Fibroblast of gingiva (primary cell): Measurements from ENCODE around the gene LIFR.
A peak's percentile ranks its signal among the peaks of the same experiment; 100 is the strongest.

Source experiments
- DNase-seq: peaks from one replicate; pipeline ENCODE4 v3.0.0-alpha.2; 2011; ENCODE audit warnings: low read depth

LIFR gene

DNA sequence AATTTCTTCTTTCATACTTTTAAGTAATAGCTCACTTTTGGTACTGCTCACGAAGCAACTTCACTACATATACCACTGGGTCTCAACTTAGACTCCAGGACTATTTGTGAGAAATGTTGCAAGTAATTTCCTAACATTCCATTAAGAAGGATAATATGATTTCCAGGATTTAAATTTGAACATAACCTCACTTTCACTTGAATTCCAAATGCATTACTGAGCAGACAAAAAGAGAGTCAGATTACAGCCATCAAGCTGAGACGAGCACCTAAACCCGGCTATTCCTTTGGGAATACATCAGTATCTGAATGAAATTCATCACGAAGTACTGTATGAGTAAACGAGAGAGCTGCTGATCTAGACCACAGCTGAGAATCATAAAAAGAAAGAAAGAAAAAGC, 47.3 kb downstream of the LIFR start:
- peak; percentile 39 for DNase-seq

DNA sequence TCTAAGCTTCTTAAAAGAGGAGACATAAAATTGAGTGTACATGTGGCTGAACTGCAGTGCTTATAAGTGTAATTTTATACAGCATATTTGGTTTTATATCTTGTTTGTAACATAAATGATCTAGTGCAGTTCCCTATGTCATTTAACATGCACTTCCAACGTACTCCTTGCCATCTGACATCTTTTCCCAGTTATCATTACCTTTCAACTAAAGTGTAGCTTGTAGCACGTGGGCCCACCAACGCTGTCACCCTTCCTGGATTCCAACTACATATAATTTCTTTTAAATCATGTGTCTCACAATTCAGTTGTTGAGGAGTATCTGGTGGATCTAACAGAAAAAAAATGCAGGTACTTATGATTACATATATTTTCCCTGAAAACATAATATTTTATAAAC, 50.1 kb downstream of the LIFR start:
- no peak for DNase-seq

DNA sequence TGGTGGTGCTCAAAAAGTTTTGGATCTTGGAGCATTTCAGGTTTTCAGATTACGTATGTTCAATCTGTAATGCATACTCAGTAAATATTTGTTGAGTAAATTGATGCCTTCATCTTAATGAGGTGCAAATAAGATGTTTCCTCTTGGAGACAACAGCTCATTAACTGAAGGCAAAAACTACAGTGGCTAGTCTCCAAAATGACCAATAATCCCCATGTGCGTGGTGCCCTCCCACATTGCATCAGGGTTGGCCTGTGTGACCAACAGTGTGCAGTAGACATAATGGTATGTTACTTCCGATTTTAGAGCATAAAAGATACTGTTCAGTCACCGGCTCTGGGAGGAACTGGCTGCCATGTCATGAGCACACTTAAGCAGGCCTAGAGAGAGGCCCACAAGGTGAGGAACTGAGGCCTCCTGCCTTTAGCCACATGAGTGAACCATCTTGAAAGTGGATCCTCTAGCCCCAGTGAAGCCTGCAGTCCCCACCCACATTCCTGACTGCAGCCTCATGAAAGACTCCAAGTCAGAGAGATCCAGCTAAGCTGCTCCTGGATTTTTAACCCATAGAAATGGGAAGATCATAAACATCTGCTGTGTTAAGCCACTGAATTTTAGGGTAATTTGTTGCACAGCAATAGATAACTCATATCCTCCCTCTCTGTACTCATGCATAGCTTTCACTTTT, 55.7 kb downstream of the LIFR start:
- DNase-seq, result peak; percentile 19

DNA sequence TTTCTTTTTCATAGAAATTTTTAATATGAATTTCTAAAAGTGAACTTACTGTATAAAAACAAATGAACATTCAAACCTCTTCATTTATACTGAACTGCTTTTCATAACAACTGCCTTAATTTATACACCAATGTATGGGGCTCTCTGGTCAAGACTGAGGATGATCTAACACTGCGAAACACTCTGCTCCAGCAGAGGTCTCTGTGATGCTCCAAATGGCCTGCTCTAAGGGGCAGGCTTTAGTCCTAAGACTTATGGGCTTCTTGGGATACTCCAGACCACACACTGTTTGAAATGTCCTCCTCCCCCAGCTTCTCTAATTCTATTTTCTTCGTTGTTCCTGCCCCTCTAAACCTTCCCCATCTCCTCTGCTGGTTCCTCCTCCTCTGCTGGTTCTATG, 58.5 kb downstream of the LIFR start:
- DNase-seq, result peak; percentile 11

DNA sequence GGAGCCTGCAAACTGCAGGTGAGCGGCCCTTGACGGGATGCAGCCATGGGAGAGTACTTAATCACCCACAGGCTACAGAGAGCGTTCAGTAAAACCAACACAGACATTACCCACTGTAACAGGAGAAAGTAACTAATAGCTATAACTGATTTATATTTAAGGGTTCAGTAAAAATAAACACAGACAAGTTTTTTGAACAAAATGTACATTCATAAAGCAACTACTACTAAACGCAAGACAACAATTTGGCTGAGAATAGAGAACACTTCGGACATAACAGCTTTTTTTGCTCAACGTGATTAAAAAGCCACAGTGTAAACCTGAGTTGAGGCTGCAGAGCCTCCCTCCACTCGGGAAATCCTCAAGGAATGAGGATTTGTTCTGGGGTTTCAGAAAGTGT, 61.7 kb downstream of the LIFR start:
- DNase-seq, result no peak

DNA sequence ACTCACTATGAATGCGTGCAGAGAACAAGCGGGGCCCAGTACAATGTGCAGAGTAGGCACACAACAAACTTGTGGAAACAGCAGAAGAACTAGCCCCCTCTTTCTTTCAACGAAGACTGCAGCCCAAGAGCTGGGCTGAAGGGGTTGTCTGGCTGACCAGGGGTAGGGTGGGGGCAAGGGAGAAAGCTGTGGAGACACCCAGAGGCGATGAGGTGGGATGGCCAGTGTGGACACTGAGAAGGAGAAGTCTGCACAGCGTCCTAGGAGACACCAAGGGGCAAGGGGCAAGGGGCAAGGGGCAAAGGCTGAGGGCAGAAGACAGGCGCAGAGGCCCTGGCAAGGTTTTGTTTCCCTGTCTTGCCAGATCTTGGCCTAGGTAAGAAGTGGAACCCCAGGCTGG, 62.3 kb downstream of the LIFR start:
- DNase-seq, result no peak

DNA sequence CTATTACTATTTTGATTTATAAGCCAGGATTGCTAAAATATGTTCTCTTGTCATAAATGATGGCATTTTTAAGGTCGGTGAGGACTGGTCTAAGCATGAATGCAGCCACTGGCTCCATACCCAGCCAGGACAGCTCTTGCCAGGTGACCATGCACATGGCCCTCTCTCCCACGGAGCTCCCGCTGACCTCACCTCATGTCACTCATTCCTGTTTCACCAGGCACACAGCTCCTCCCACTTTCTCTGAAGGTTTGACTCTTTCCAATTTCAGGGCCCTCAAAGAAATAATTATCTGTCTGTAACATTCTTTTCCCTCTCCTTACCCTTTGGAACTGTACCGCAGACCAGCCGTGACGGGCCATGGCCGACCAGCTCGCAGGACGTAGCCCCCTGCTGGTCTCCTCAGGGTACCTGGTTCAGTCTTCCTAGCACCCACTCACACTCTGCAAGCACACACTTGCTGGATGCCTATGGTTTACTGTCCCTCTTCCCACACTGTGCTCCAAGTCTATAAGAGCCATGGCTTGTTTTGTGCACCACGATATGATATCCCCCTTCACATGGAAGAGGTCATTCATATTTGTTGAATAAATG, 72.5 kb downstream of the LIFR start:
- no peak for DNase-seq

DNA sequence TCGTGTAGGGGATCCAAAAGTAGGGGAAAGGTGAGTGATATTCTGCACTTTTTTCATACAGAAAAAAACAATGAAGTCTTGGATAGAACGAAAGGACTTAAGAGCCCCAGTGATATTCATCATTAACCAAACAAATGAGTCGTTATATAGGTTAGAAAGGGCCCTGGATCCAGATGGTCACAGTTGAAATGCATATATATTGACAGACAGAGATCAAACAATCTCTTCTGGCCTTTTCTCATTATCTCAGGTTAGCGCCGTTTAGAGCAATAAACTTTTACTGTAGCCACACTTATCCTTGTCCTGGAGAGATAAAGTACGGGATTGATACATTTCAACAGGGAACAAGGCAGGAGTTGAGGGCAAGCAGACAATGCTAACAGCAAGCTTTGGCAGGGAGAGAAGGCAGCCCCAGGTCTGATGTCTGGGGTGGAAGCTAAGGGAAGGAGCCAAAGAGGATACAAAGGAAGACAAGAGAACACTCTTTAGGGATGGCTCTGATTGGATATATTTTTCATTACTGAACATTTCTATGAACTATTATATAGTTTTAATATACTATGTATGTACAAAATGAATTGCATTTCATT, 77.0 kb downstream of the LIFR start:
- no peak for DNase-seq

DNA sequence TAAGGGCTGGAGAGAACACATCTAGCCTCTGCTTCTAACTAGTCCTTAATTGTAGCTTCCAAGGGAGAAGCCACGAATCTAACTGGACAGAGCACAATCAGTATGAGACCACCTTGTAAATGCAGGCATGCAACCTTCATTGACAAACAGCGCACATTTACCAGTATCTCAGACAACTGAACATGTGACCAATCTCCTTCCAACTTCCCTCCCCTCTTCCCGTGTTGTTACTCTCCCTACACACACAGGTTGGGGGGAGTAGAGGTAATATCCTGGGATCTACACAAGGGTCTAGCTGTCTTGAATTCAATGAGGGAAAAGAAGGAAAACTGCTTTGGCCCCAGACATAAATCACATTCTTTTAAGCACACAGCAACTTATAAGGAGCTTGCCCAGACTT, 77.6 kb downstream of the LIFR start:
- no peak for DNase-seq

DNA sequence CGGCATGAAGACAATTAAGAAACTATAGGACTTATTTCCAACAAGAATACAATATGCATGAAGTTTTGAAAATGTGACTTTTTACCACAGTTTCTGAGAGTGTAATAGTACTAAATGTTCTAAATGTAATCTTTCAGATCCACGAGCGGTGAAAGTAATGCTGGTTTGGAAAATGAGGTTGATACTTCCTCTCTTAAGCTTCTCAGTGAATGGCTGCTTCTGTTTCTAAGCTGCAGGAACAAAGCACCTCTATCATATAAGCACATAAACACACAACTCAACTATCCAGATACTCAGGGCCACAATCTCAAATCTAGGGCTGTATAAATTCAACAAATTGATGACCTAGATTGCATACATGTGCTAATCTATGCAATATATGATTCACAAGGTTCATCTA, 78.3 kb downstream of the LIFR start:
- no peak for DNase-seq

DNA sequence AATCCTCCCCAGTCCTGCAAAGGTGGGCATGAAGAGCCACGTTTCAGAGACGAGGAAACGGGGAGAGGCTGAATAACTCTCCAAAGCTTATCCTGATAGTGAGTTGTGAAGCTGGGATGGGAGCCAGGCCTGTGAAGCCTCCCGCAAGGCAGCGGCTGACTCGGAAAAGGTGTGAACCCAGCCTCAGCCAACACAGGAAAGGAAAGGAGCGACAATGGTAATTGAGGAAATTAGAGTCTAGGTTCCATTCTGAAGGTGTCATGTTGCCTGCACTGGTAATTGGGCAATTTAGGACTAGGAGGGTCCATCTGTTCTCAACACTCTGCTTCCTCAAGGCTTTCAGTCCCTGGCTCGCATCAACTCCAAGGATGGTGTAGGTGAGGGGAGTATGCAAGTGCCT, 83.4 kb downstream of the LIFR start:
- no peak for DNase-seq

DNA sequence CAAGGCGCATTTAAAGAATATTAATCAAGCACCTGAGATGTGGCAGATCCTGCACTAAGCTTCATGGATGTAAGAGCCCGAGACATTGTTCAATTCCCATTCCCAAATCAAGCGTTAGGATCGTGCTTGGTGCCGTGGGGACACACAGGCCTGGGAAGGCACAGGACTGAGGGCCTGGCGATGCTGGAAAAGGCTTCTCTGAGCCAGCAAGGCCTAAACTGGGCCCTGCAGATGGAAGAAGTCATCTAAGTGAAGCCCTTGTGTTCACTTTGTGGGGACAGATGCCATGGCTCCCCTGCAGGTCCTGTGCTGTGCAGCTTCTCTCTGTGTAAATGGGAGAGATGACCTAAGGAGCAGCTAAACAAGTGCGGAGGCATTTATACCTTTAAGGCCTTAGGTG, 83.9 kb downstream of the LIFR start:
- no peak for DNase-seq

DNA sequence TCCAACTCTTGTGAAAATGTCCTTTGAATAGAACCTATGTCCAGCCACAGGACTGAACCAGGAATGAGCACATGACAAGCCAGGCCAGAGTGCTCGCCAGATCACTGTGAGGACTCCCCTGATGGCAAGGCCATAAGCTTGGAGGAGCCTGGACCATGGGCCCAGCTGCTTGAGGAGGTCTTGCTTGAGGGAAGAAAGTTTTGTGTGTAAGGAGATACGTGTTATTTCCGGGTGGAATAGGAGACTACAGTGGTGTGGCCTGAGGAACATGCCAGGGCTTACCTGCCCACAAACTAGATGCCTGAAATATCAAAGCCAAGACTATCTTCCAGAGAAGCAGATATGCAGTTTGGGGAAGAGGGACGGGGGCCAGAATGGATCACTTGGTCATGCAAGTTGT, 84.7 kb downstream of the LIFR start:
- DNase-seq, result no peak

DNA sequence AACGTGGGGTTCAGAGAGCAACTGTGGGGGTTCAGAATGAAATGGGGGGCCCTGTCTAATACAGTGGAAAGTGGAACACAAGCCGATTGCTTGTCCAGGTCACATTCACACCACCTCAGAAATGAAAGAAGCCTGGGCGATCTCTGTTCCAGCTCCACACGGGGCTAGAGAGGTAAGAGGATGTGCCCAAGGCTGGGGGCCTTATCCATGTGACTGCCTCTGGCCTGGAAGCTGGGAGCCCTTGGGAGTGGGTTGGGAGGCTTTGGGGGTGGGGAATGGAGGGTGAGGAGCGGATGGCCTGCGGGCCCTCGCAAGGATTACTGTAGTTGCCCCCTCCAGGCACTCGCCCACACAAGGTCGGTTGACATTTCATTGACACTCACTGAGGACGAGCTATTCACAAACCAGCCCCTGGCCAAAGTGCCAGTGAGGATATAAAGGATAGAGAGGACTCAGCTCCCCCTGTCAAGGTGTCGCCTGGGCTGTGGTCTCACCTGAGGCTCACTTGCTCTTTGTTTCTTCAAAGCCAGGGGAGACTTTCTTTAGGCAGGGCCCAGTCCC, 86.7 kb downstream of the LIFR start:
- no peak for DNase-seq

DNA sequence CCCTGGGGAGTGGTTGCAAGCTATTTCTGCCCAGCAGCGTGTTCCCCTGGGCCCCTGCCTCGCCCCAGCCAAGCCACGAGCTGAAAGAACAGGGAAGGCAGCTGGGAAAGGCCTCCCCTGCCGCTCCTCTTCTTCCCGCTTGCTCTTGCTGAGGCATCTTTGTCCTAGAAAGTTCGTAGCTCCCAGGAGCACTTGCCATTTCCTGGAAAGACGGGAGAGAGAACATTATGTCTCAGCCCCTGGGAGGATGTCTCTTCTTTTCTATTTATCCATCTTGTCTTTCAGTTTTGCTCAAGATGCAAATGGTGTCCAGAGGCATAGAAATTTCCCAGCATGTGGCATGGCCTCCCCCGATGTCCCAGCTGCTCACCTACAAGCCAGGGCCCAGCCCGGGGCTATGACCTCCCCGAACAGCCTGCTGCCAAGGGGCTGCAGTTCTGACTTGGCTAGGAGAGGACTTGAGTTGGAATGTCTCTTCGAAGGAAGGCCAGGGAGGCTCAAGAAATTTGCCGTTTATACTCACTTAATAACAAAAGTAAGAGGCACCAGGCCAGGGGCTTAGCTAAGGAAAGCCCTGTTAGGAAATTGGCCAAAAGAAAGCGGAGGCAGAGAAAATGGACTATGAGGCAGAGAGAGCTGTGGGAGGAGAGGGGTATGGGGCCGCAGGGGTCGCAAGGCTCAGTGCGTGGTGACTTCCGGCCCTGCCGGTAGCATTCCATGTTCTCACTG, 87.3 kb downstream of the LIFR start:
- DNase-seq, result peak; percentile 28

DNA sequence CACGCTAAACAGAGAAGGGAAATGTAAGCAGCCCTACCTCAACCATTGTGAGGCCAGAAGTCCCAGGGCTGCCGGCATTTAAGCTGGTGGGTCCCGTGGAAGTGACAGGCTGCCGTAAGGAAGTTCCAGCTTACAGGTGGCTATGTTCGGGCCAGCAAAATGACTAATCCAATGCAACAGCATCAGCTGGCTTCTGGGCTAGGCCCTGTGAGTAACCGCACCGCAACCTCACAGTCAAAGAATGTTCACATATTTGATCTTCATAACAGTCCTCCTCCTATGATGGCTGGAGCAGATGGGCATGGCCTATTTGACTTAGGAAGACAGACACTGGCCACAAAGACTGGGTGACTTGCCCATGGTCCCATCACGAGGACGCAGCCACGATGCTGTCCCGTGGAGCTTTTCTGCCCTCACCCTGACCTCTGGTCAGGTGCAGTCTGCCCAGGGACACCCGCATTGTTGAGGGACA, 88.2 kb downstream of the LIFR start:
- DNase-seq, result peak; percentile 81

DNA sequence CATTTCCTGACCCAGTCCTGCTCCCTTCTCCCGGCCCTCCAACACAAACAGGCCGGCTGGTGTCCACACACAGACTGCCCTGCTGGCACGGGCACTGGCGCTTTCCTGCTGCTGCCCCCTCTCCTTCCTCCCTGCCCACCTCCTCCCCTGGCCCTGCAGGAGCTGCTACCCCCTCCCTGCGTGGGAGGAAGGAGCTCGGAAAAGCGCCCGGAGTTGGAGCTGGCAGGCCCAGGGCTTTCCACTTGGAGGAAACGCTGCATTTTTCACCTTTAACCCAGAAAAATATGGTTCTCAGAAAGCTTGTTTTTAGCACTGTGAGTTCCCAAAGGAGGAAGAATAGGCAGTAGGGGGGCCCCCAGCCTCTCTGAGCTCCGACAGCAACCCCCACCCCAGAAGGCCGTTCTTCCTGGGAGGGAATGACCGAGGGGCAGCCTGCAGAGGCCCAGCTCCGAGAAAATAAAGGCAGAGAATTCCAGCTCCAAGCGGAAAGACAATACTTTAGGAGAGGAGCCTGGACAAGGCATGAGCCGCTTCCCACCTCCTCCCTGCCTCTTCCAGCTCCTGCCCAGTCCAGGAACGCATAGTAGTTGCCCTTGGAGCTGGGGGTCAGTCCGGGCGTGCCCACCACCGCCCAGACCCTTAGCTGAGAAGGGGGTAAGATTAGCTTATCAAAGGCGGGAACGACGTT, 88.9 kb downstream of the LIFR start:
- peak; percentile 78 for DNase-seq

DNA sequence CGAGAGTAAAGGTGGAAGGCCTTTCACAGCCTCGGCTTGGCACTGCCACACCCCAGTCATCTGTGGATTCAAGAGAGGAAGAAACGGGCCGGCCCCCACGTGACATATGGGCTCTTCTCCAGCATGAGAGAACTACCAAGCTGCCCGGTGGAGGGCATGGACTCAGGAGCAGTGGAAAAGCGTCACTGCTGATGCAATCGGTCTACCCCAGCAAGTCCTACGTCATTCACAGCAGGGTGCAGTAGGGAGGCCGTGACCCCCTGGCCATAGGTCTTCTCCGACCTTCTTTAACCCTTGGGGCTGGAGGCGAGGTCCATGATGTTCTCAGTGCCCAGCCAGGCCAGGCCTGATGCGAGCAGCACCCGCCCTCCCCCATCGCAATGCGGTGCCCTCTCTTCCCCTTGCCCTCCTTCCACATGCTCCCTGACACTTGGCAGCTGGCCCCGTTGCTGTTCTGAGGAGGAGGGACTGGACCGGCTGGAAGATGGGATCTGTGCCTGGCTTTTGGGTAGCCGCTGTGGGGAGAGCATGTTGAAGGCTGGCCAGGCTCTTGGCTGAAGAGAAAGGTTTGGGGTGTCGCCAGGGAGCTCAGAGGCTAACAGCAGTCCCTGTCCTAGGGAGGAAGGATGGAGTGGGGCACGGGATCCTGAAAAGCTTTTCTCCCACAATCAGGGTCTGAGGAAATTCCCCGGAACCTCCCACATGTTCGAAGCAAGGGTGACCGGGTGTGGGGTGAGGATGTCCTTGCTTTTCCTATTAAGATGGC, 89.8 kb downstream of the LIFR start:
- peak; percentile 85 for DNase-seq

DNA sequence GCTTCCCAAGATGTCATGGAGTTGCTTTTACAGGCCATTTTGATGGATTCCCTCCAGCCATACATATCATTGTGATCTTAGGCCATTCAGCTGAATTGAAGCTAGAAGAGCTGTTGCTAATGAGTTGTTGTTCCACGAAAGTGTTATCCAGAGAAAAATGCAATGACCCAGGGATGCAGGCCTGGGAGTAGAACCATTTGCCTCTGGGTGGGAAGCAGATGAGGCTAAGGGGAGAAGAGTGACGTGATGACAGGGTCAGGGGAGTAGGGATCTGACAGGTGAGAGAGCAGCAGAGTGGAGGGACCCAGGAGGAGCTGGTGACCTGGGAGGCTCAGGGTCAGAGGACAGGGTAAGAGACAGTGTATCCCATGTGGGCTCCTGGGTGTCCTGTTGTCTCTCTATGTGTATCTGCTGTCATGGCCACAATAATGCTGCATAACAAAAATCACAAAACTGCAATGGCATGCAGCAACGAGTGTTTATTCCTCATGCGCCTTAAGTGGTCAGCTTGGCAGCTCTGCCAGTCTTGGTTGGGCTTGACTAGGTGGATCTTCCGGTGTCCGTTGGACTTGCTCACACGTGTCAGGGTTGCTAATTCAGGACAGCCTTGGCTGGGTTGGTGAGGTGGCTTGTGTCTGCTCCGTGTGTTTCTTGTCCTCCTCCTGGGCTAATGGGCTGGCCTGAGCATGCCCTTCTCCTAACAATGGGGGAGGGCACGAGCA, 90.6 kb downstream of the LIFR start:
- no peak for DNase-seq

DNA sequence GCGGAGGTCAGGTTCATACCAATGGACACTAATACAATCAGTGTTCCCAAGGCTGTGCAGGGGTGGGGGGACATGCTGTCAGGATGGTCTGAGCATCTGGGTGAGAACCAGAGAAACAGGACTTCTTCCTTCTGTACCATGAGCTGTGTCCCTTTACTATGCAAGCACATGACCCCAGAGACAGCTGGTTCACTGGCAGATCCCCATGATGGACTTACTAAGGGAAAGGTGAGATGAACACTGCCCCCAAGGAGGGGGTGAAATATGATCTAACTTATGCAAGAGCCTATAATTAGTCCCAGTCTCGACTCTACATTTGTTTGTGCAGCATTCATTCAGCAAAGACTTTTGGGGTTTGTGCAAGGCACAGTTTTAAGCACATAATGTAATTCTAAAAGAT, 91.4 kb downstream of the LIFR start:
- DNase-seq, result peak; percentile 90
